GM20431 (cell line): ENCODE data around the gene ZNF292.
"Not testable (repeated sequence)": the region's sequence is repeated elsewhere in the genome, so short reads cannot be mapped to it uniquely, and the experiment has no call there.

Experiments
- in situ Hi-C: fragments of 300-500 bp; cut with MseI, MboI; formaldehyde crosslinking; loops from one replicate; pipeline ENCODE4 v1.15.0; 2020; ENCODE audit warnings: low sequenced_read_pairs; ENCODE audit not compliant: unreplicated experiment

ZNF292 gene

DNA sequence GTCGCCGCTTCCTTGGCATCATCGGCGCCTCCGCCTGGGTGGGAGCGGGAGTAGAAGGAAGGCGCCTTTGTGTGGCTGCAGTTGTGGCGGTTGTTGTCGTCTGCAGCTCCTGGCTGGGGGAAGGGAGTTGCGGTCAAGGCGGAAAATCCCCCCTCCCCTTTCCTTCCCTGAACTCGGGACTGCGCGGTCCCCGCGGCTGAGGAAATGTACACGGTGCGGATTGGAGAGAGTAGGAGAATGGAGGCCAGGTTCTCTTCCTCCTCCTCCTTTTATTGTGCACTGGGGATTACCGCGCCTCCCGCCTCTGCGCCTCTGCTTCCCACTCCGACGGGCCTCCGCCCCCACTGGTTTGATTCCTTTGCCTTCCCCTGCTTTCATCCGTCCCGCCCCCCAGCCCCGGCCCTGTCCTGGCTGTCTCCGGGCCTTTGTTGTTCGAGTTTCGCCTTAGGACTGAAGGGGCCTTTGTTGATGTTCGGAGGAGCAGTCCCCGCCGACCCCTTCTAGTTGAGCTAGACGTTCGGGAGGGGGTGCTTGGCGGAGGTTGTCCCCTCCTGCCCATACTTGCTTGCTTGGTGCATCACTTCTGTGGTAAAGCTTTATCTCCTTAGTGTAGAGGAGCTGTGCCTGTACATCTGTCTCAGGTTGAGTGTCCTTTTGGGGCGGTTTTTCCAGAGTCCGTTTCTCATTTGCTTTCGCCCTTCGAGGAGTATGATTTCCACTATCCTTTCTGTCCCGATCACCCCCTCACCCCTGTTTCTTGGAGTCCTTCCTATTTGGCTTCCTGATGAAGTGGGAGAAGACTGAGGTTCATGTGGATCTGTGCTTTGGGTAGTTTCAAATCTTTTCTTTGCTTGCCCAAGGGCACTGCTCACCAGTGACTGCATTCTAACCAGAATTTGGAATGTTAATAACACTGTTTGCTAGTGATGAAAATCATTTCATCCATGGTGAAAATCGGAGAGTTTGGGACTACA is 764 bp downstream of the ZNF292 start:
- in situ Hi-C loops = no loop called here

DNA sequence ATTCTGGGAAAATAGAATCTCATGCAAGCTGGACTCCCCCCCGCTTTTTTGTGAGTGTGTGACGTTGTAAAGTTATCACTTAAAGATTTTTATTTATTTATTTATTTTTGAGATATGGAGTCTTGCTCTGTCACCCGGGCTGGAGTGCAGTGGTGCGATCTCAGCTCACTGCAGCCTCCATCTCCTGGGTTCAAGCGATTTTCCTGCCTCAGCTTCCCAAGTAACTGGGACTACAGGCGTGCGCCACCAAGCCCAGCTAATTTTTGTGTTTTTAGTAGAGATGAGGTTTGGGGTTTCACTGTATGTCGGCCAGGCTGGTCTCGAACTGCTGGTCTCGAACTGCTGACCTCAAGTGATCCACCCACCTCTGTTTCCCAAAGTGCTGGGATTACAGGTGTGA is 2.2 kb downstream of the ZNF292 start:
- in situ Hi-C loops = not testable (repeated sequence)

DNA sequence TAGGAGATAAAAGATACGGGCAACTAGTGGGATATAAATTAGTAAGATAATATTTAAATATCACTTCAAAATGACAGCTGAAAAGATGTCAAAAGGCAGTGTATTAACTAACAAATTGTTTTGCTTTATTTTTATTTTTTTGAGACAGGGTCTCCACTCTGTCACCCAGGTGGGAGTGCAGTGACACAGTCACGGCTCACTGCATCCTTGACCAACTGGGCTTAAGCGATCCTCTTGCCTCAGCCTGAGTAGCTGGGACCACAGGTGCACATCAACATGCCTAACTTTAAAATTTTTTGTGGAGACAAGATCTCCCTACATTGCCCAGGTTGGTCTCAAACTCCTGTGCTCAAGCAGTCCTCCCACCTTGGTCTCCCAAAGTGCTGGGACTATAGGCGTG is 5.9 kb downstream of the ZNF292 start:
- in situ Hi-C loops = no loop called here

DNA sequence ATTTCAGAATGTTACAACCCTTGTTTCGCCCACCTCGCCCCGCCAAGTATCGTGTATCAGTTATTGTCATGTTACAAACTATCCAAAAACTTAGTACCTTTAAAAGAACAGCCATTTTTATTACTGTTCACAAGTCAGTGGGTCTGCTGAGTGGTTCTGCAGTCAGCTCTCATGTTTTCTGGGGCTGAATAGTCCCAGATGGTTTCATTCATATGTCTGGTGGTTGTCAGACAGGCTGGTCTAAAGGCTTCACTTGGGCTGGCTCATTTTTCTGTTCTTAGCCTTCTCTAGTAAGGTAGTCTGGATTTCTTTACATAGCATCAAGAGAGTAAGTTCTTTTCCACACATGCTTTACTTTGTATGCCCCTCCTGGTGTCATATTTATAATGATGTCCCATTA is 8.6 kb downstream of the ZNF292 start:
- in situ Hi-C loops = no loop called here

DNA sequence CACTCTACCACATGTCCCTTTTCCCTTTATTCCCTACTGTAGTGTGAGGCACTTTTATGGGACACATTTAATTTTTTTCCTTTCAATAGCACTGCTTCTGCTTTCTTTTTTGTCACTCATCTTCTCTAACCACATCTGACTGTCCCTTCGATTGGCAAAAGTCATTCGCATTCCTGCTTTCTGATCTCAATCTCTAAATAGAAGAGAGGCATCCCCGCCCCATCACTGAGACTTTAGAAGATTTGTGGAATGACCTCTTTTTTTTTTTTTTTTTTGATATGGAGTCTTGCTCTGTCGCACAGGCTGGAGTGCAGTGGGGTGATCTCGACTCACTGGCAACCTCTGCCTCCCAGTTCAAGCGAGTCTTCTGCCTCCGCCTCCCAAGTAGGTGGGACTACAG is 9.1 kb downstream of the ZNF292 start:
- in situ Hi-C loops = no loop called here

- in situ Hi-C loops = no loop called here
These were observed 9.8 kb downstream of the ZNF292 start for GRCh38 chr6:87165185-87165584.

DNA sequence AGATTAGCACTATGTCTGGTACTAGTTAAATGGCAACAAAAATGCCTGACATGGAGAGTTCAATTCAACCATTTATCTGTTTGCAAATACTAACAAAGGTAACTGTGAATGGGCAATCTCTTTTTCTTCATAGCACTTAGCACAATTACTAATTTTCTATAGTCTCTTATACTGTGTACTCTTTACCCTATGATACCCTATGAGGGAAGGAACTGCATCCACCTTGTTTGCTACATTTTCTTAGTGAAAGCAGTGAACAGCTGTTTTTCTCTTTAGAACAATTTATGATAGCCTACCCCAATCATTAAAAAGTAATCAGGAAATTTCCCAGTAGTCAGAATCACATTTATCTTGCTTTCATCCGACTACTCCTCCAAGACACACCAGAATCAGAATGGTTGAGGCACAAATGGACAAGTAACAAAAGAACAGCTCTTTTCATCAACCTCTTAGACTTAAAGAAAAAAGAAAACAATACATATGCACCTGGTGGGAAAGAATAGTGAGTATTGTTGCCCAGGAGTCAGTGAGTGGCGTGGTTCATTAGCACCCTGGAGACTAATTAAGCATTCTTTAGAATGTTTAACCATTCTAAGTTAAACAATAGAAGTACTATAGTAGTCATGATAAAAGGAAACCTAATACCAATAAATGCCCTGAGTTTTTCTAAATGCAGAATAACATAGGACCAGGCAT is 16.7 kb downstream of the ZNF292 start:
- in situ Hi-C loops = no loop called here

- in situ Hi-C loops = no loop called here
These were observed 18.8 kb downstream of the ZNF292 start for GRCh38 chr6:87174078-87174579.

DNA sequence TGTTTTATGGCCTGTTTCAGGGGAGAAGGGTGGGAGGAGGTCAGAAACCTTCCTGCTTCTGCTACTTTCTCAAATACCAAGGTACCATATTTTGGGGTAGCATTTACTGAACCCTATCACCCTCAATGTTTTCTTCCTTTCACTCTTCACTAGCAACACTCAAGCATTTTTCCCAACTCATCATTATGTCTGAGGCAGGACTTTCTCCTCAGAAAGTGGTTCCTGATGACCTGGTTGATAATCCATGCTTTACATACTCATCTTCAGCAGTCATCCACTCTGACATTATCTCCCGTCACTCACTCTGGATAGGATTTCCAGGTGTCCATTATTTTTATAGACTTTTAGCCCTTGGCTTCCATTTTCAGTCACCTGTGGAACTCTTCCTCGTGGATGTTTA is 21.1 kb downstream of the ZNF292 start:
- in situ Hi-C loops = no loop called here

- in situ Hi-C loops = no loop called here
These were observed 24.9 kb downstream of the ZNF292 start for GRCh38 chr6:87180105-87180728.

GRCh38 chr6:87181903-87182302 is 26.5 kb downstream of the ZNF292 start:
- in situ Hi-C loops = no loop called here

GRCh38 chr6:87182321-87182720 is 27.0 kb downstream of the ZNF292 start:
- in situ Hi-C loops = no loop called here

GRCh38 chr6:87182940-87183339 is 27.6 kb downstream of the ZNF292 start:
- in situ Hi-C loops = no loop called here

- in situ Hi-C loops = no loop called here
These were observed 28.3 kb downstream of the ZNF292 start for GRCh38 chr6:87183687-87184086.

GRCh38 chr6:87184762-87185250 is 29.4 kb downstream of the ZNF292 start:
- in situ Hi-C loops = no loop called here

- in situ Hi-C loops = no loop called here
These were observed 41.0 kb downstream of the ZNF292 start for GRCh38 chr6:87196275-87196842.

- in situ Hi-C loops = no loop called here
These were observed 42.2 kb downstream of the ZNF292 start for GRCh38 chr6:87197547-87197946.

- in situ Hi-C loops = not testable (repeated sequence)
These were observed 42.9 kb downstream of the ZNF292 start for GRCh38 chr6:87198022-87198810.

DNA sequence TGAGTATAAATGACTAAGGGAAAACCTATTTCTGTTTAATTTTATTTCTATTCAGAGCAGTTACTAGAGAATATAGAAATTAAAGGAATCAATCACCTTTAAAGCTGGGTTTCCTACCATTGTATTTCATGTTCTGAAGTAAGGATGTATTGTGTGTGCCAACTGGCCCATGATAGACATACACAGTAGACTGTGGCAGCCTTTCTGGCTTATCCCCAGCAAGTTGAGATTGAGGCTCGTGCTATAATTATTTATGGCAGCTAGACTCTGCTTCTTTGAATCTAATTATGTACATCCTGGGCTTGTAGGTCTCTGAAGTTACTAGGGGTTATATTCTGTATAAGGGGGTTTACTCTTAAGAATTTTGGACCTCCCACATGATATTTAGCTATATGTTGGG is 44.4 kb downstream of the ZNF292 start:
- in situ Hi-C loops = no loop called here
